ENCODE results near the gene FAM169A.
A peak's percentile ranks its signal among the peaks of the same experiment; 100 is the strongest.
"Not testable (repeated sequence)": the region's sequence is repeated elsewhere in the genome, so short reads cannot be mapped to it uniquely, and the experiment has no call there.

The FAM169A gene

DNA sequence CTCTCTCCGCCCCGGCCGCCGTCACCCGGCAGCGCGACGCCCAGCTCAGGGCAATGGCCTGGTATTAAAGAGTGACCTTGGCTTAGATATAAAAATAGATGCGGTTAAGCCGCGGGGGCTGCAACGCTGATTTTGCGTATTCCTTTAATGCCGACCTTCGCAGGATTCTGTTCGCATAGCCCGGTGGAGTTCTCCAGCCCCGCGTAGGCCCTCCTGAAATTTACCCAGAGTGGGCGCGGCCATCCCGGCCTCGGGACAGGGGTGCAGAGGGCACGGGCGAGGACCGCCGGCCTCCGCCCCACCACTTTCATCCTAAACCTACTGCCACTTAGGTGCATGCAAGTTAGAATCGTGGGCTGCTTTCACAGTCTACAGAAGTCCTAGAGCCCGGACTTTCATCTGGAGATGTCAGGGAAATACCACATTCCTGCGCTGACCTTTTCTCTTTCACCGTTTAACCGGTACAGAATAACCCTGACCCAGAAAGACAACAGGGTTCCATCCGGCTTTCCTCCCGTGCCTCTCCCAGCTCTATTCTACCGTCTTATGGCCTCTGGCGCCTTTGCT, 492 bp upstream of the FAM169A start:
- DNase-seq, result no peak

DNA sequence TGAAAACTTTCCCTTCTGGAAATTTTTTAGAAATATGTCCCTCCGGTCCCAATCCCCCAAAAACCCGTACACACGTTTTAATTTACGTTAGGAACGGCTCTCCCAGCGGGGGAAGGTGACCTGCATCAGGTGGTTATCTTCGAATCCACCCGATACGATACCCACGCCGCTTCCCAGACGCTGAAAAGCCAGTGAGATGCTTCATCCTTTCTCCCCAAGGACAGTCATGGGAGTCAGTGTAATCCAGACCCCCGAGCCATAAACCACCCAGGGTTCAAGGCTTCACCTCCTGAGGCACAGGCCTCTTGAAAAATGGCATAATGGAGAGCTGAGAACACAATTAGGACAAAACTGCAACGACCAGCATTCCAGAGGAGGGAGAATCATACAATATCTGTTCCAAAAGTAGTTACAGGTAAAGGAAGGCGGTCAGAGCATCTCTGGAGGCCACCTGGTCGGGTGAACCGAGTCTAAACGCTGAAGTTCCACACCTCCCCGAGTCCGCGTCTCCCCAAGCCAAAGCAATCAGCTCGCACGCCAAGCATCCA, 857 bp downstream of the FAM169A start:
- peak in 1 of 2 experiments; percentile 4 for DNase-seq

DNA sequence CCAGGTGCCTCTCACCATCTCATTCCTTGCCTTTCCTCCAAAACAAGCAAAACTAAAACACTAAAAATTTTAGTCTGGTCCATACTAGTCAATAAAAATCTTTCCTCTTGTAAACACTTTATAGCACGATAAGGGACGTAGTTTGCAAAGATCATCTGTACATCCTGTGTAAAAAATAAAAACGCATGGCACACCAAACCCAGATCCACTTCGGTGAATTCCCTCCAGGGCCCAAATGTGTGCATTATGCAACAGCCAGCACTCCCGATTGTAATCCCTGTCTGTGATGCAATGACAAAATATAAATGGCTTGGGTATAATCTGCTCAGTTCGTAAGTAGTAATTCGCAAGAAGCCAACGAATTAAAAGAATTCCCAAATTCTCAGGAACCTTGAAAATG, 1.4 kb downstream of the FAM169A start:
- DNase-seq, result no peak

DNA sequence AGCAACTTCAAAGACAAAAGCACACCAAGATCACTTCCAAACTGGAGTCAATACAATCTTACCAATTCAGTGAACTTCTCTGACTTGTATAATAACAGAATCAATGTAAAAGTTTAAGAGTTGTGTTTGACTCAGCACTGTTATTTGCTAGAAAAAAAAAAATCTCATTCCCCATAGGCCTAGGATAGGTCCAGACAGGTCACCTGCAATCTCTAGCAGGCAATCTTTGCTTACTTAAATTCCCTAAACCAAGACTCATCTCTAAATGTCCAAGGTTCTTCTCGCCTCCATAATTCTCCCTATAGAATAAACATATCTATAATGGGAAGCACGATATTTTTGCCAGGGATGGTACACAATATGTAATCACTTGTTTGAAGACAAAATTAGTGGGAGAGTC, 2.5 kb downstream of the FAM169A start:
- DNase-seq, result no peak

DNA sequence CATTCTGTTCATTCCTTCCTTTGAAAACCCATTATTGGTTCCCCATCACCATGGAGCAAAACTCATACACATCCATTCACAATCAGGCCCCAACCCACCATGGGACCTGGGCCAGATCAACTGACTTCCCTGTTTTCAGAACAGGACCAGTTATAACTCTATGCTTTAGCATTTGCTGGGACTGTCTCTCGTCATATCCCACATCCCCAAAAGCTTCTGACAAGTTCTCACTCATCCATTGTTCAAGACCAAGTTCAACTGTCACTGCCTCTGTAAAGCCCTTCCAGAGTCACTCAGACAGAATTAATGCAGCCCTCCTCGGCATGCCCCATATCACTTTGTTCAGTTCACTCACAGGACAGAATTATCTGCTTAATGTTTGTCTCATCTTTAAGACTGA, 4.0 kb downstream of the FAM169A start:
- no peak for DNase-seq

DNA sequence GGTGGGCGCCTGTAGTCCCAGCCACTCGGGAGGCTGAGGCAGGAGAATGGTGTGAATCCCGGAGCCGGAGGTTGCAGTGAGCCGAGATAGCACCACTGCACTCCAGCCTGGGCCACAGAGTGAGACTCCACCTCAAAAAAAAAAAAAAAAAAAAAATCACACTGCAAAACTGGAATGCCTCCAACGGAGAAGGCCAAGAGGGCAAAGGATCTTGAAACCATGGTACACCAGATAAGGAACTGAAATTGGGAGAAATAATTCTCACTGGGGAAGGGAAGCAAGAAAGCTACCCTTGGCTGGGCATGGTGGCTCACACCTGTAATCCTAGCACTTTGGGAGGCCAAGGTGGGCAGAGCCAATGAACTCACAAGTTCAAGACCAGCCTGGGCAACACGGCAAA, 9.2 kb downstream of the FAM169A start:
- DNase-seq, result not testable (repeated sequence)

DNA sequence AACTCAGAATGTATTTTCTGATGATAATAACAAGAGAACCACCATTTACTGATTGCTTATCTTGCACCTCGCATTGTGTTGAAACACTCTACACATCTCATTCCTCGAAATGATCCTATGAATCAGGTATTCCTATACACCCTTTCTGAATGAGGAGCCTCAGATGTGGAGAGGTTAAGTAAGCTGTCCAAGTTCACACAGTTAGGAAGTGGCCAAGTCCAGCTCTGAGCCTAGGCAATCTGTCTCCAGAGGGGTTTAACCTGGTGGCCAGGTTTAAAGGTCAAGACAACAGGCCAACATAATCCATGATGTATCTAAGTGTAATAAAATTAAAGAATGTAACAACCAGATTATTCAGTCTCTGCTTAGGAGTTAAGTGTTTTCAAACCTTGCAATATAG, 12.9 kb downstream of the FAM169A start:
- DNase-seq, result no peak

DNA sequence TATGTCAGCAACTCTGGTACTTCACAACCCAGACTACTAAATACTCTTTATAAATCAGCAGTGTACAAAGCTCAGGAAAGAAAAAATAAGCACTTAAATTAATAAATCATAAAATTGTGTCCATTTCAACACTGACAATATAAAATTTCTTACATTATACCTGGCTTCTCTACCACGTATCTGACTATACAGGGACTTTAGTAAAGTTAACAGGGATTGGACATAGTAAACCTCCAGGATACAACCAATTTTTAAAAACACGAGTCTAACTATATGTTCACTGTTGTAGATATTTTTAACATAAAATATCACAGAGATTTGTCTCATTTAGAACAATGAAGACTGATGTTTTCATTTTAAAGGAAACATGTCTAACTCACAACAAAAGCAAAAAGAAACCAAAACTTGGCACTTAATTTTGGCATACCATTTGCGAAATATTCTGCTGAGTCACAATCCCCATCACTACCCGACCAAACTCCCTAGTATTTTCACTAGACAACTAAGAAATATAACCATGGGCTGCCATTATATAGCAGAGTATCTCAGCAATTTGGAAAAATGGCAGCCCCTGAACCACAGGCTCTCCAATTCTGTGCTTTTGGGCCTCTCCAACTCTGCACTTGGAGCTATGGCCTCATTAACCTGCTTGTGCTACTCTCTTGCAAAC, 14.4 kb downstream of the FAM169A start:
- DNase-seq, result no peak

DNA sequence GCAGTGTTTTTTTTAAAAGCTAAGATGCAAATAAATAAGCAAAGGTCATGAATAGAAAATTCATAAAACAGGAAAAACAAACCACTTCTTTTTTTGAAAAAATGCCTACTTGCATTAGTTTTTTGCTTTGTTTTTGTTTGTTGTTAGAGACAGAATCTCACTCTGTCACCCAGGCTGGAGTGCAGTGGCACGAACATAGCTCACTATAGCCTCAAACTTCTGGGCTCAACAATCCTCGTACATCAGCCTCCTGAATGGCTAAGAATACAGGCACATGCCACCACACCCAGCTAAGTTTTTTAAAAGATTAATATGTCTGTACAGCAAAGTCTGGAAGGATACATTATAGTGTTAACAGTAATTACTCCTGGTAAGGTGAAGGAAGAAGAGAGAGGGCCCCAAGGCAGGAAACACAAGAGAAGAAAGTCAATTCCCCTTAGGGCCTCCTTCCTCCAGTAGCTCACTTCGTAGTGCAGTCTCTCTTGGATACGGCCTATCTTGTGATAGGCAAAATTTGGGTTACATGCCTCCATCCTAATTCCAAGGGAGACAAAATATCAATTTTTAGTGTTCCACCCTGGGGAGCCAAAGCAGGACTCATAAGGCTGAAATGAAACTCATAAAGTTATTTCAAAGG, 15.3 kb downstream of the FAM169A start:
- no peak for DNase-seq

DNA sequence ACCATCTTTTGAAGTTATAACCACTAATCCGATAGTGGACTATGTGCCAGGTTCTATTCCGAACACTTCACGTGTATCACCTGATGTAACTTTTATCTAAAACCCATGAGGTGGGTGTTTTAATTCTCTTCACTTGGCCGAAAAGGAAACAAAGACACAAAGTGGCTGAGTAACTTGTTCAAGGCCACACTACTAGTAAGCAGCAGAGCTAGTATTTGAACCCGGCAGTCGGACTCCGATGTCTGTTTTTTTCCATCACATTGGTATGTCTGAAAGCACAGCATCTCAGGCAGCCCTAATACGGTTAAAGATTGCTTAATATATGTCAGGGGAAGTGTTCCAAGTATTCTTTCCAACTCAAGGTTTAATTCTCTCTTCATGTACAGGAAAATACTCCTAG, 16.2 kb downstream of the FAM169A start:
- no peak for DNase-seq

DNA sequence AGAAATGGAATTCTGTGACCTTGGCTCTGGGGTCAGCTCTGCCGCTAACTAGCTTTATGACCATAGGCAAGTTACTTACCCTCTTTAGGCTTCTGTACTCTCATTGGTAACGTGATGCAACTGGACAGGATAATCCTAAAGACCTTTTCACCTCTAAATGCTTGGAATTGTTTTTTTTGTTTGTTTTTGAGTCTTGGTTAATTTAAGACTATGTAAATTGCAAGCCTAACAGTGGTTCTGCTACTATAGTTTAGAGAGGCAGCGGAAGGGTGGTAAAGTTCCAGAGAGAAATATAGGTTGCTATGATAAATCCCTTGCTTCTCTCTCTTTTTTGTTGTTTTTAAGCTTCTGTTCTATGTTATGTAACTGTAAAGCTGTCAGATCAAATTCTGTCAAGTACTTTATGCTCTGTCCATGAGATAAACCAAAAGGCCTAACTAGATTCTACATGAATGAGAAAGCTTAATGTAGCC, 17.6 kb downstream of the FAM169A start:
- no peak for DNase-seq

DNA sequence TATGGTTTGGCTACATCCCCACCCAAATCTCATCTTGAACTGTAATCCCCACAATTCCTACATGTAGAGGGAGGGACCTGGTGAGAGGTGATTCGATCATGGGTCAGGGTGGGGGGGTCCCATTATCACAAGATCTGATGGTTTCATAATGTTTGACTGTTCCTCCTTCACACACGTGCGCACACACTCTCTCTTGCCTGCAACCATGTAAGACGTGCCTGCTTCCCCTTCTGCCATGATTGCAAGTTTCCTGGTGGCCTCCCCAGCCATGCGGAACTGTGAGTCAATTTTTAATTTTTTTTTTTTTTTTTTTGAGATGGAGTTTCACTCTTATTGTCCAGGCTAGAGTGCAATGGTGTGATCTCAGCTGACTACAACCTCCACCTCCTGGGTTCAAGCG, 27.0 kb downstream of the FAM169A start:
- DNase-seq, result no peak

DNA sequence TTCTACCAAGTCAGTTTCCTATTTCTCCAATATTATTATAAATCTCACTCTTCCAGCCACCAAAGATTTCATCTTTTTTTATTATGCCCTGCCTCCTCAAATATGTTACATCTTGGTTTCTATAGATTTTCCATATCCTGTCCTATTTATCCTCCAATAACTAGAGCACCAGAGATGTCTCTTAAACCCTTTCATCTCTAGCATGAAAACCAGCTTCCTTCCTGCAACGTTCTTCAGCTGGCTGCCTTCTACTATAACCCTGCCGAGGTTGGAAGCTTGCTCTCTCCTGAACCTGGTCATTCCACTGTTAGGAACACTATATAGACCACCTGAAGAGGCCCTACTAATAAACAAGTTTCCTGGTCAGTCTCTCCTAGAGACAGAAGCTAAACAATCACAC, 27.9 kb downstream of the FAM169A start:
- no peak for DNase-seq

DNA sequence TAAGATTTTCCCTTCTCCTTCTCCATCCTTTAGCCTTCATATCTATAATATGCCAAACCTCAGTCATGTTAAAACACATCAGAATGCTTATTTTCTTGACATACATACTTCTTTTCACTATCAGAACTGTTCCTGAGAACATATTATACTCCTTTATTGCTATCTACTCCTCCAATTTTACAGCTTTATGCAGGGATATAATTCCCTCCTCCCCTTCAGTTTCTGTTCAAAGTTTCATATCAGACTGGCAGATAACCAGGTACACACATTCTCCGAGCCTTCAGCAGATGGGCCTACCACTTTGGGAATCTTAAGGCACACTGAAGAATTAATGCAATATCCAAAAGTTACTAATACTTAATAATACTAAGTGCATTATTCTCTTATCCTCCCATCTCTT, 29.1 kb downstream of the FAM169A start:
- no peak for DNase-seq

DNA sequence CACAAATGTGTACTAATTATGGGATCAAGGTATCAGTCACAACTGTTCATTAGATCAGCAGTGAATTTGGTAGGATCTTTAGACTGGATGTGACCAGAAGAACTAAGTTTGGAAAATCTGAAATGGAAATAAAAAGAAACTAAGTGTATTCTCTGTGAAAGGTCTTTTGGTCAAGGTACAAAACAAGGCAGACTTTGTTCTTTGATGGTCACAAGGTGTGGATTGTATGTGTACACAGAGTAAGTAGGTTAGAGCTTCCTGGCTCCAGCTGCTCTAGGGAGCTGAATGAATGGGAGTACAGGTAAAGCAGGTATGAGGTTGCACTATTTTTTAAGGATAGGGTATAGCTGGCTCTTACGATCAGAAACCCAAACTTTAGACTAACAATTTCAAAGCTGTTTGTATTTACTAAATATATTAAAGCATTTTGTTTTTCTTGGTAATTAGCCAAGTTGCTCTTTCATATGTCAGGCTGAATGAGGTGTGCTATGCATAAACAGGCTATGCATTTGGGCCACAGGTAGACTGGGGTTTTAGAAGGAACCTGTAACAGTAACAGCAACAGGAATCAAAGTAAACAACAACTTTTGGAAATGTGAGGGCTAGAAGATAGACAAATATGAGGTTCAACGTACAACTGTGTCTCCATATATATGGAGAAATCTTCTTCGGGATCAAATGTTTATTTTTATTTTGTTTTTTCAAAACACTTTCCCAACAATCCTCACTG, 32.5 kb downstream of the FAM169A start:
- no peak for DNase-seq

DNA sequence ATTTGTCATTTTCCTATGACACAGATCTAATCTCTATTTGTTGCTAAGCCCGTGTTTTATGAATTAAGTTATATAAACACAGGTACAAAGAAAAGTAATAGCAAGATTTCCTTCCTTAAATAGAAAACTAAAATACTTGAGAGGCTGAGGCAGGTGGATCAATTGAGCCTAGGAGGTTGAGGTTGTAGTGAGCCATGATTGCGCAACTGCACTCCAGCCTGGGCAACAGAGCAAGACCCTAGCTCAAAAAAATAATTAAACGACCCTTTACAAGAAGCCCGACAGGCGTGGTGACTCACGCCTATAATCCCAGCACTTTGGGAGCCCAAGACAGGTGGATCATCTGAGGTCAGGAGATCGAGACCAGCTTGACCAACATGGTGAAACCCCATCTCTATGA, 36.8 kb downstream of the FAM169A start:
- DNase-seq, result no peak

DNA sequence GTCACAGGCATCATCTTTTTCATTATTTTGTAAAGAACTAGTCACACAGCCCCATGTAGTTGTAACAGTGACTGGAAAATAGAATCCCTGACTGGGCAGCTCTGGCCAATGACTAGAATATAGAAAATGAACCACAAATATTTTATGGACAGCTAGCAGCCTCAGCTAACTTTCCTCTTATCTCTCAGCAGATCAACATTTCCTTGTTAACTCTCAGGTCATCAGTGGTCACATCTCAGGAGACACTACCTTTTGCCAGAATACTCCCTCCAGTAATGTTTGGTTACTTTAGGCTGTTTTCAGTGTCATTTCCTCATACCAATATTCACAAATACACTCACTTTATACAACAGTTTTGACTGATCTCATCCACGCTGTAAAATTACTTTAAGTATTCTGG, 43.9 kb downstream of the FAM169A start:
- DNase-seq, result no peak

DNA sequence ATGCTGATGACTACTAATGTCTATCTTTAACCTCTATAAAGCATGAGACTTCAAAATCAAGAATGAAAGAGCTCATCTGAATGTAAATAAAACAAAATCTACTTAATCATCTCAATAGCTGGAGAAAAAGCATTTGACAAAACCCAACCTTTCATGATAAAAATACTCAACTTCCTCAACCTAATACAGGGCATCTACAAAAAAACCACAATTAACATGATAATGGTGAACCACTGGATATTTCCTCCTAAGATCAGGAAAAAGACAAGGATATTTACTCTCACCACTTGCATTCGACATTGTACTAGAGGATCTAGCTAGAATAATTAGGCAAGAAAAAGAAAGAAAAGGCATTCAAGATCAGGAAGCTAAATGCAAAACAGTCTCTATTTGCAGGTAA, 49.3 kb downstream of the FAM169A start:
- DNase-seq, result no peak

DNA sequence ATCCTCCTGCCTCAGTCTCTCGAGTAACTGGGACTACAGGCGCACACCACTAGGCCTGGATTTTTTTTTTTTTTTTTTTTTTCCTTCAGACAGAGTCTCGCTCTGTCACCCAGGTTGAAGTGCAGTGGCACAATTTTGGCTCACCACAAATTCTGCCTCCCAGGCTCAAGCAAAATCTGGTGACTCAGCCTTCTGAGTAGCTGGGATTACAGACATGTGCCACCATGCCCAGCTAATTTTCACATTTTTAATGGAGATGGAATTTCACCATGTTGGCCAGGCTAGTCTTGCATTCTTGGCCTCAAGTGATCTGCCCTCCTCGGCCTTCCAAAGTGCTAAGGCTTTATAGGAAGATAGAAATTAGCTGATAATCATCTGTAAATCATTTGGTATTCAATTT, 55.3 kb downstream of the FAM169A start:
- DNase-seq, result no peak

DNA sequence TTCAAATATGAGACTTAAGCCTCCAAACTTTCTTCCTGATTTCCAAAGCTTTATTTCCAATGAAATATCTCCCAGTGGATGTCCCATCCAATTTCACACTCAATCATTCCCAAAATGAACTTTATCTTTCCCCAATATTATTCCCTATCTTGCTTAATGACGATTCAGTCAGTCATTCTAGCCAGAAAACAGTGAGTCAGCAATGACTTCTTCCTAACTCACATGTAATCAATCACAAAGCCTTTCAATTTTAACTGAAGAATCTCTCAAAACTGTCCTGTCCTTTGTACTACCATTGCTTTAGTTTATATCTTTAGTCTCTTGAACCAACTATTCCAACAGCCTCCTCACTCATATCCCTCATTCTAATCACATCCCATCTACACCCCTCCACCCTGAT, 64.2 kb downstream of the FAM169A start:
- DNase-seq, result no peak

DNA sequence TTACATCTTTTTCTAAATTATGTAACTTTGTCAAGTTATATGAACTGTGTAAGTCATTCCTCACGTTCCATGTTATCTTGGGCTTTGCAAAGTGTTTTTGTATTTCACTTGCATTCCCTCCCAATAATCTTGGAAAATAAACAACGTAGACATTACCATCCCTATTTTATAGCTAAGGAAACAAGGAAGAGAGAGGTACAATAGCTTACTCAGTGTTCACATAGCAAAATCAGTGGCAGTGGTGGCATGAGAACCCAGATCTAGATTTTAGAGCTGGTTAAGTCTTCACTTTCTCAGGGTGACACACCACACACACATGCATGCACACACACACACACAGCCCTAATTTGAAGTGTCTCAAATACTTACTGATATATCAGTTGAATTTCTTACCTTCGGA, 65.0 kb downstream of the FAM169A start:
- no peak for DNase-seq

DNA sequence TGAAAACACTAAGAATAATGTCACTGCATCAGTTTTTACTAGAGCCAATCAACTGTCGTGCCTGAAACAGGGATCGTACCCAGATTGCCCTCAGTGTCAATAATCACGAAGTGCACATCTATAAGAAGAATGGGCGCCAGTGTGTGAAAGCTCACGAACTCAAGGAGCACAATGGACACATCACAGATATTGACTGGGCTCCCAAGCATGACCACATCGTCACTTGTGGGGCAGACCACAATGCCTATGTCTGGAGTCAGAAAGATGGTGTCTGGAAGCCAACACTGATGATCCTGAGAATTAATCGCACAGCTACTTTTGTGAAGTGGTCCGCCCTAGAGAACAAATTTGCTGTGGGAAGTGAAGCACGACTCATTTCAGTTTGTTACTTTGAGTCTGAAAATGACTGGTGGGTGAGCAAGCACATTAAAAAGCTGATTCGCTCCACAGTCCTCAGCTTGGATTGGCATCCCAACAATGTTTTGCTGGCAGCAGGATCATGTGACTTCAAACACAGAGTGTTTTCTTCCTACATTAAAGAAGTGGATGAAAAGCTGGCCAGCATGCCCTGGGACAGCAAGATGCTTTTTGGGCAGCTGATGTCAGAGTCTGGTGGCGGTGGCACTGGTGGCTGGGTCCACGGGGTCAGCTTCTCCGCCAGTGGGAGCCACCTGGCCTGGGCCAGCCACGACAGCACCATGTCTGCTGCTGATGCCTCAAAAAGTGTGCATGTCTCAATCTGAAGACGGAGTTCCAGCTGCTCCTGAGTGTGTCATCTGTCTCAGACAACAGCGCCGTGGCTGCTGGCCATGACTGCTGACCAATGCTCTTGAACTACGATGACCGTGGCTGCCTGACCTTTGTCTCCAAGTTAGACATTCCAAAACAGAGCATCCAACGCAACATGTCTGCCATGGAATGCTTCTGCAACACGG, 66.9 kb downstream of the FAM169A start:
- no peak for DNase-seq
